Activated gamma-delta T cell treated with anti-CD3 and anti-CD28 coated beads, Interleukin-2, amount 50 U/mL, for 16 hours (primary cell): ENCODE results near the gene ABCC3.

Experiments
- DNase-seq: peaks from one replicate; pipeline ENCODE4 v3.0.0-alpha.2; 2020; ENCODE audit warnings: low read depth

The ABCC3 gene

GRCh38 chr17:50607522-50608175 is 27.0 kb upstream of the ABCC3 start:
- DNase-seq, result no peak

- no peak for DNase-seq
Observed at GRCh38 chr17:50608700-50609379, 25.8 kb upstream of the ABCC3 start.

GRCh38 chr17:50609380-50610074 is 25.2 kb upstream of the ABCC3 start:
- no peak for DNase-seq

GRCh38 chr17:50611634-50612033 is 23.0 kb upstream of the ABCC3 start:
- DNase-seq, result no peak

GRCh38 chr17:50612281-50612680 is 22.4 kb upstream of the ABCC3 start:
- DNase-seq, result no peak

GRCh38 chr17:50613007-50613992 is 21.4 kb upstream of the ABCC3 start:
- no peak for DNase-seq

- DNase-seq, result no peak
Observed at GRCh38 chr17:50614471-50615051, 20.1 kb upstream of the ABCC3 start.

- DNase-seq, result no peak
Observed at GRCh38 chr17:50615828-50616227, 18.9 kb upstream of the ABCC3 start.

- no peak for DNase-seq
Observed at GRCh38 chr17:50618300-50618699, 16.4 kb upstream of the ABCC3 start.

- no peak for DNase-seq
Observed at GRCh38 chr17:50618941-50619340, 15.7 kb upstream of the ABCC3 start.

GRCh38 chr17:50619489-50619888 is 15.2 kb upstream of the ABCC3 start:
- DNase-seq, result no peak

- no peak for DNase-seq
Observed at GRCh38 chr17:50620237-50620636, 14.4 kb upstream of the ABCC3 start.

- no peak for DNase-seq
Observed at GRCh38 chr17:50620858-50621257, 13.8 kb upstream of the ABCC3 start.

- no peak for DNase-seq
Observed at GRCh38 chr17:50621574-50622031, 13.1 kb upstream of the ABCC3 start.

GRCh38 chr17:50624321-50624934 is 10.3 kb upstream of the ABCC3 start:
- no peak for DNase-seq

GRCh38 chr17:50625032-50625871 is 9.4 kb upstream of the ABCC3 start:
- DNase-seq, result no peak

- DNase-seq, result peak; percentile 31
Observed at GRCh38 chr17:50626037-50626574, 8.6 kb upstream of the ABCC3 start.

- no peak for DNase-seq
Observed at GRCh38 chr17:50627036-50627781, 7.5 kb upstream of the ABCC3 start.
